NCI-H524 treated with DMSO at 0.1 percent for 48 hours (cell line): Measurements from ENCODE around the gene PCDHA1.
"Not testable (repeated sequence)": the region's sequence is repeated elsewhere in the genome, so short reads cannot be mapped to it uniquely, and the experiment has no call there.

Experiments used
- DNase-seq: peaks from one replicate; lab custom pipeline; 2025; lab: John Stamatoyannopoulos, UW

The PCDHA1 gene

GRCh38 chr5:140808241-140808888 is 22.4 kb downstream of the PCDHA1 start:
- not testable (repeated sequence) for DNase-seq

GRCh38 chr5:140808889-140809291 is 22.9 kb downstream of the PCDHA1 start:
- DNase-seq, result no peak

- no peak for DNase-seq
Measured at GRCh38 chr5:140821375-140822280, 35.7 kb downstream of the PCDHA1 start, which contains the start of gene PCDHA5. Gene PCDHA5 (plus strand): TSS chr5:140821613.

GRCh38 chr5:140822281-140822629 is 36.3 kb downstream of the PCDHA1 start:
- no peak for DNase-seq

GRCh38 chr5:140822969-140823368 is 37.0 kb downstream of the PCDHA1 start:
- not testable (repeated sequence) for DNase-seq

GRCh38 chr5:140823475-140823874 is 37.5 kb downstream of the PCDHA1 start:
- no peak for DNase-seq

- DNase-seq, result no peak
Measured at GRCh38 chr5:140827704-140828361, 41.9 kb downstream of the PCDHA1 start, which contains the start of gene PCDHA6. Gene PCDHA6 (plus strand): TSS chr5:140827960. CDS start chr5:140828092, 132 bp downstream.

- no peak for DNase-seq
Measured at GRCh38 chr5:140828362-140828737, 42.4 kb downstream of the PCDHA1 start.

- DNase-seq, result not testable (repeated sequence)
Measured at GRCh38 chr5:140829511-140830501, 43.9 kb downstream of the PCDHA1 start.

GRCh38 chr5:140833993-140834392 is 48.1 kb downstream of the PCDHA1 start, which contains the start of gene PCDHA7:
Gene PCDHA7 (plus strand): TSS chr5:140834269. CDS start chr5:140834384, 115 bp downstream.
- DNase-seq, result no peak

- DNase-seq, result not testable (repeated sequence)
Measured at GRCh38 chr5:140834439-140835008, 48.6 kb downstream of the PCDHA1 start.

GRCh38 chr5:140835622-140836510 is 49.9 kb downstream of the PCDHA1 start:
- no peak for DNase-seq

- peak; percentile 8 for DNase-seq
Measured at GRCh38 chr5:140840978-140841962, 55.3 kb downstream of the PCDHA1 start, which contains the start of gene PCDHA8. Gene PCDHA8 (plus strand): TSS chr5:140841187. CDS start chr5:140841322, 135 bp downstream.

- no peak for DNase-seq
Measured at GRCh38 chr5:140842798-140843733, 57.1 kb downstream of the PCDHA1 start.

- not testable (repeated sequence) for DNase-seq
Measured at GRCh38 chr5:140848139-140849102, 62.5 kb downstream of the PCDHA1 start, which contains the start of gene PCDHA9. Gene PCDHA9 (plus strand): TSS chr5:140848382. CDS start chr5:140848496, 114 bp downstream.
